ENCODE measurements around the gene ZKSCAN3.
"Not testable (repeated sequence)": the region's sequence is repeated elsewhere in the genome, so short reads cannot be mapped to it uniquely, and the experiment has no call there.

The ZKSCAN3 gene

DNA sequence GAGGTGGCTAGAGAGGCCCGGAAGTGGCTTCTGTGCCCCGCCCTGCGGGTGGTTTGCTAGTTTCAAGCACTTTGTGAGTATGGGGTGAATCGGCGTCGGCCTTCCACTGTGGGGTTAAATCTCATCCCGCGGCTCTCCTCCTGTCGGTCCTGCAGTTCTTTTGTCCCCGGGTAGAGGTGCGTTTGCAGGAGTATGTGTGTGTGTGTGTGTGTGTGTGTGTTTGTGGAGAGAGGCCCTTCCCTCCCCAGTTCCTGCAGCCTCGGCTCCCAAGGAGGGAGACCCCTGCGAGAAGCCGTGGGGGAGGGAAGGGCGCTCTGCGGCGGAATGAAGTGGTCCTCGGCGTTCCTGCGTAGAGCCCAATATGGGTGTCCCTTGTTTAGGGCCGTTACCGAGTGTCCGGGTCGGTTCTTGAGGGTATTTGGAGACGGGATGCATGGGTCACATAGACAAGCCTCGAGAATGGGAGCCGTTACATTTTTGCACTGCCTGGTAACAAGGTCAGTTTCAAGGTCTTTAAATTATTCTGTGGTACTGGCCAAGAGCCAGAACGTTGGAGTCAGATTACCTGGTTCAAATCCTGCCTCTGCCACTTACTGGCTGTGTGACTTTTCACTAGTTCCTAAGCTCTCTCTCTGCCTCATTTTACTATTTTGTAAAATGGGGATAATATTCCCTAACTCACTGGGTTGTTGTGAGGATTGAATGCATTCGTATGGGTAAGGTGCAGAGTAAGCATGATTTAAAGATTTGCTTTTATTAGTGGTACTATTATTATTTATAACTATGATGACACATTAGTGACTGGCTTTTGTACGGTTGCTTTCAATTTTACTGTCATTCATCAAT lies at the start of gene ZKSCAN3:
Gene ZKSCAN3, plus strand, starts transcription at position 56 of the 846 bp plus-strand sequence. CDS start 9,640 bp downstream, outside the sequence.
- DNase-seq: peak; percentile 86 to 90

DNA sequence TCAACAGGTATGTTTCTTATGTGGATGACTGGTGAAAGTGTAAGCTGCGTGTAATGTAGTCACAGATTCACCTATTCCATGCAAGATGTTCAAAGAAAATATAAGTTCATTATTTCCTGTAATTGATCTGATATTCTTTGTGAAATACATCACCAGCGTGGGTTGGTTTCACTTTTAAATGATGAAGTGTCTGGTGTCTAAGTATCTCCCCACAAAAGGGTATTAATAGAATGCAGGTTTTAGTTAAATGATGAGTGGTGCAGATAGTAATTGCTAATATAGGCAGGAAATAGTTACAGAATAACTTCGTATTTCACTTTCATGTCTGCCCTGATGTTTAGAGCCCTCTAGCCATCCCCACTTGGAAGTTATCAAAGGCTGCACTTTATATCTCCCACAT lies 46.2 kb upstream of the ZKSCAN3 start:
- no peak for DNase-seq

DNA sequence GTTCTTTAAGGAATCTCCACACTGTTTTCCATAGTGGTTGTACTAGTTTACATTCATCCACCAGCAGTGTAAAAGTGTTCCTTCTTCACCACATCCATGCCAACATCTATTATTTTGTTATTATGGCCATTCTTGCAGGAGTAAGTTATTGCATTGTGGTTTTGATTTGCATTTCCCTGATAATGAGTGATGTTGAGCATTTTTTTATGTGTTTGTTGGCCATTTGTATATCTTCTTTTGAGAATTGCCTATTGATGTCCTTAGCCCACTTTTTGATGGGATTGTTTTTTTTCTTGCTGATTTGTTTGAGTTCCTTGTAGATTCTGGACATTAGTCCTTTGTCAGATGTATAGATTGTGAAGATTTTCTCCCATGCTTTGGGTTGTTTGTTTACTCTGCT lies 43.4 kb upstream of the ZKSCAN3 start:
- DNase-seq: not testable (repeated sequence)

DNA sequence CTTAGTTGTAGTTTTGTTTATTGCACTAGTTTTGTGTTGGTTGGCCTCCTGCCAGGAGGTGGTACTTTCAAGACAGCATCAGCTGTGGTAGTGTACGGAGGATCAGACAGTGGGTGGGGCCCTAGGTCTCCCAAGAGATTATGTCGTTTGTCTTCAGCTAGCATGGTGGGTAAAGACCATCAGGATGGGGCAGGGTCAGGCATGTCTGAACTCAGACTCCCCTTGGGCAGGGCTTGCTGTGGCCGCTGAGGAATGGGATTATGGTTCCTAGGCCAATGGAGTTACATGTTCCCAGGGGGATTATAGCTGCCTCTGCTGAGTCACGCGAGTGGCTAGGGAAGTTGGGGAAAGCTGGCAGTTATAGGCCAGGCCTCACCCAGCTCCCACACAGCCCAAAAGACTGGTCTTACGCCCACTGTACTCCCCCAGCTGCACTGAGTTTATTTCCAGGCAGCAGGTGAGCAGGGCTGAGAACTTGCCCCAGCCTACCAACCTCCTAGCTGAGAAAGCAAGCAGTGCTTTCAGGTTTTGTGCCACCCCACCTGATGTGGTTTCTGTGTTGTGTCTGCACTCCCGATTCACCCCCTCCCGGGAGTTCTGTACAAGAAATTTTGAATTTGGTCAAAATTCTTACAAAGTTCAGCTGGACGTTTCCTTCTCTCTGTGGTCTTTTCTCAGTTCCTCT lies 38.5 kb upstream of the ZKSCAN3 start:
- no peak for DNase-seq

DNA sequence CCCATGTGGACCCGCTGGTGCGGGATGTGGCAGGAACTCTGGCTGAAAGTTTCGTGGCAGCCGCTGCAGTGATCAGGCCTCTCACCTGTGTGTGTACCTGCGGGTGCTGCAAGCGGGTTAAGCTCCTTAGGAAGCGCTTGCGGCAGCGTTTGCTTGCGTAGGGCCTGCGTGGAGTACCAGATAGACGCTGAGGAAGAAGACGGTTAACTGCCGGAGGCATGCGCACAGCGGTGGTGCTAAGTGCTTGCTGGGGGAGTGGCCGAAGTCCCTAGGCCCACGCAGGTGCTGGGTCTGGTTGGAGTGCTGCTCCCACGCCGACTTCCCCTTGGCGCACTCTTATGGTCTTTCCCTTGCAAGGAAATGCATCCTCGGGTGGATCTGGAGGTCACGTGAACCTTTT lies 36.8 kb upstream of the ZKSCAN3 start:
- no peak for DNase-seq

DNA sequence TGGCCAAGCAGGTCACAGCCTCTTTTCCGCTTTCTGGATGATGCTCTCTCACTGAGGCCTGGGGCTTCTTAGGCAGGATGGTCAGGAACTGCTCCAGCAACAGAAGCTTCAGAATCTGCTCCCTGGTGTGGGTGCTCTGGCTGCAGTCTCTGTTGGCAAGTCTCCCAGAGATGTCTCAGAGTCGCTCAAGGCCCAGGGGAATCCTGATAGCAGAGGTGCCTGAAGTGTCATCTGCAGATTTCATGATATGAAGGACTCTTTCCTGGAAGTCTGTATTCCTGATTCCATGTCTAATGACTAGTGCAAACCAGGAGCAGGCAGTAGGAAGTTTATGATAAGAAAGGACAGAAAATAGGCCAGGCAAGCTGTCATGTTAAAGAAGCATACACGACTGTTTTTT lies 34.1 kb upstream of the ZKSCAN3 start:
- DNase-seq: no peak

DNA sequence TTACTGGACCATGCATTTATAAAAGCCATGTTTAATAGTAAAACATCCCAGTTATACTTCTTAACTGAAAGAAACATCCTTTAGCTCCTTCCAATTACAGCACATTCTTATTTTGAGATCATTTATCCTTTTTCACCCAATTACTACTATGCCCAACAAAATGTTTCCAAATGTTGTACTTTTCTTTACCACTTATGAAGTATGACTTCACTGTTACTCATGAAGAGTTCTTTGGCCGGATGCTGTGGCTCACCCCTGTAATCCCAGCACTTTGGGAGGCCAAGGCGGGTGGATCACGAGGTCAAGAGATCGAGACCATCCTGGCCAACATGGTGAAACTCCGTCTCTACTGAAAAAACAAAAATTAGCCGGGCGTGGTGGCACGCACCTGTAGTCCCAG lies 31.9 kb upstream of the ZKSCAN3 start:
- not testable (repeated sequence) for DNase-seq

DNA sequence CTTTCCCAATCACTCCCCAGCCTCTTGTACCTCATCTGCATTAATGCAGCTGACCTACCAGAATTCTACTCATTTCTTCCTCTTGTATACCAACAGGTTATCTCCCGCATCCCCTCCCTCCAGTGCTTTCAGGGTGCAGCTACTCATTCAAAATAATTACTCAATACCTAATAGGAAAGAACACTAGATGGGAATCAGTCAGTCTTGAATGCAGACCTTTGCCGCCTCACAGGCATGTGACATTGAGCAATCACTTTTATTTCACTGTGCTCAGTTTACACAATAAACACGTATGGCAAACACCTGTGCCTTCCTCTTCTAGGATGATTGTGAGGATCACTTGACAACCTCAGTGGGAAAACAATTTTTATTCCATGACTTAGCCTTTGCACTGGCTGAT lies 27.1 kb upstream of the ZKSCAN3 start:
- DNase-seq: no peak

DNA sequence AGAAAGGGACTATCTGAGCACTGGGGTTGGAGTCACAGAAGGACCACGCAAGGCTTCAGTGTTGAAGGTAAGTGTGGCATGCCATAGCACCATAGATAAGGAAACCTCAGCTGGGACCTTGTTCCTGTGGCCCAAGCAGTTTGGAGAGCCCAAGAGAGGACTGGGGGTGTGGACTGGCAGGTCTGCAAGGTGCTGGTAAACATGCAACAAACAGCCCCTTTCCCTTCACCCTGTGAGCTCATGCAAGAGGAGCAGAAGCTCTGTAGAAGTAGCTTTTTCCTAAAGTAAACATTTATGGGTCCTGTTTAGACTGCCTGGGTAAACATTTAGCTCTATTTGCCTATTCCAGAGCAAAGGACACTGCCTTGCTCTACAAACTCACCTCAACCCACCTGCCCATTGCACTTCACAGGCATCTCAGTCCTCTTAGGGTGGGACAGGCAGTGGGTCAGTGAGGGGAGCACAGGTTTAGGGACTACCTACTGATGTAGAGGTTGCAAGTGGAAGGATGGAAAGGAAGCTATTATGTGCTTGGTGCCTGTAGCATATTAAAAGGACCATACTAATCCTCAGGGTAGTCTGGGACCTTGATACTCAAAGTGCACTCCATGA lies 25.8 kb upstream of the ZKSCAN3 start:
- DNase-seq: no peak

DNA sequence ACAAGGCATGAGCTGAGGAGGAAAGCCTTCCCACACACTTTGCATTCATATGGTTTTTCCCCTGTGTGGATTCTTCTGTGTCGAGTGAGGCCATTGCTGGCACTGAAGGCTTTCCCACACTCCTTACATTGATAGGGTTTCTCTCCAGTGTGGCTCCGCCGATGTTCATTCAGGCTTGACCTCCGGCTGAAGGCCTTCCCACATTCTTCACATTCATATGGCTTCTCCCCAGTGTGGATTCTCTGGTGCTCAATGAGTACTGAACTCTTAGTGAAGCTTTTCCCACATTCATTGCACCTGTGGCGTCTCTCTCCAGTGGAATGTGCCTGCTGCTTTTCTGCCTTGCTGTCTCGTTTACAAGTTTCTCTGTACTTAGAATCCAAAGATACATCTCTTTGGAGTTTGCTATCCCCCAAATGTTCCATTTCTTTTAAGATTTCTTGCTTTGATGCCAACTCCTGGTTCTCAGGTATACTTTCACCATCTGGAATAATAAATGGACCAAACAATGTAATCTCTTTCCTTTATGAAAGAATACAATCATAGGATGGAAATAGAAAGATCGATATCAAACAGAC lies 23.3 kb upstream of the ZKSCAN3 start:
- DNase-seq: no peak

DNA sequence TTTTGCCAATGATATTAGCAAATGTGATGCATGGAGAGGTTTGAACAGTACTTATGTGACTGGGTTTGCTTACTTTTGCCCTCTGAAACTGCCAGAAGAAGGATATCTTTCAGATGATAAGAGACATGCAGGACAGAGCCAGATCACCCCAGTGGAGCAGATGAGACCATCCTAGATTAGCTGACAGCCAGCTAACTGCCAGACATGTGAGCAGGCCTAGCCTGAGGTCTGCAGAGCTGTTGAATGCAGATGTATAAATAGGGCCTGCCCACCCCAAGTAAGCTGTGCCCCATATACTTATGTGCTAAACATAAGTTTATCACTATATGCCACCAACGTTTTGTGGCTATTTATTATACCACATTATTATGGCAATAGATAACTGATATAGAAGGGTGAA lies 19.7 kb upstream of the ZKSCAN3 start:
- DNase-seq: no peak

DNA sequence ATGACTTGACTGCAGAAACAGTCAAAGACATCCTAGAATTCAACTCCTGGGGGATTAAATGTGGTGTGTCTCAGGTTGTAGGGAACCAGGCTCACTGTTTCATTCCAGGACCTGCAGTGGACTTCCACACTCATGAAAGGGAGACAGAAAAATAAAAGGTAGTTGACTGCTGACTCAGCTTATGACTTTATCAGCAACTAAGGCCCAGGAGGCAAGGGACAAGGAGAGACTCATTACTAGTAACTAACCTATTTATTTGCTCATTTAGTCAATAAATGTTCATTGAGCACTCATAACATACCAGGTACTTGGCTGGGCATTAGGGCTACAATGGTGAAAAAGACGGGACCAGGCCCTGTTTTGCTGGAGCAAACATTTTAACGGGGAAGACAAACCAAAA lies 16.7 kb upstream of the ZKSCAN3 start:
- DNase-seq: no peak

DNA sequence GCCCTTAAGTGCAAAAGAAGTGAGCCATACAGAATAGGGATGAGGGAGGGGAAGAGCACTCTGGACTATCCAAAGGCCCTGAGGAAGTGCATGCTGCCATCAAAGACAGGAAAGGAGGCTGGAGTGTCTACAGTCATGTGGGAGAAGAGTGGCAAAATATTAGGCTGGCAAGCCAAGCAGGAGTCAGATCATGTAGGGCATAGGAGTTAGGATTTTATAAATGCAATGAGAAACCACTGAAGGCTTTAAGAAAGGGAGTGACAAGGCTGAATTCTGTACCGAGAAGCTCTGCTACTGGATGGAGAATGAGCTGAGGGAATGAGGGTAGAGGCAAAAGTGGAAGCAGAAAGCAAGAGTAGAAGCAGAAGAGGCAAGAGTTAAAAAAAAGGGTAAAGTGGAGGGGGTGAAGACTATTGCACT lies 16.1 kb upstream of the ZKSCAN3 start:
- no peak for DNase-seq

DNA sequence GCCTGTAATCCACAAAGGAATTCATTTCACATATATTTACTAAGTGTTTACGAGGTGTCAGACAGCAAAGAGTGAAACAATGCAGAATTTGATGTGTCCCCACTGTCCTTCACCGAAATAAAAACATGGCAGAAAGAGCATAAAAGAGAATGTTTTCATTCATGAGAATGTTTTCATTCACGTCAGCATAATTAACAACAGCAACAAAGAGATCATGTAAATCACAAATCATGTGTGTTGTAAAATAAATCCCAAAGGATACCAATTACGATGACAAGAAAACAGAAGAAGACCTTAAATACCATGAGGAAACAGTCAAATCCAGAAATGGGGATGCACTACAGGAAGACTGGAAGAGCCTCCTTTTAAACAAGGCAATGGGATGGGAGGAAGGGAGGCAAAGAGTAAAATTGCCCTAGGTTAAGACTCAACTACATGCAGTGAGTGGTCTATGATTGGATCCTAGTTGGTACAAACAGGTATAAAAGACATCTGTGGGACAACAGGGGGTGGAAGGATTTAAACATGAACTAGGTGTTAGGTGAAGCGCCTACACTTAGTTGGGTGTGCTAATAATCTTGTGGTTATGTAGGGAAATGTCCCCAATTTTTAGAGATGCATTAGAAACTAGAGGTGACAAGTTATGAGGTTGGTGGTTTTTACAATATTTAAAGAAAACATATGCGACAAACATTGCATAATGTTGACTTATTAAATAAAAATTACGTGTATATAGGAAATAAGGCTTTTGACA lies 15.3 kb upstream of the ZKSCAN3 start:
- DNase-seq: no peak

DNA sequence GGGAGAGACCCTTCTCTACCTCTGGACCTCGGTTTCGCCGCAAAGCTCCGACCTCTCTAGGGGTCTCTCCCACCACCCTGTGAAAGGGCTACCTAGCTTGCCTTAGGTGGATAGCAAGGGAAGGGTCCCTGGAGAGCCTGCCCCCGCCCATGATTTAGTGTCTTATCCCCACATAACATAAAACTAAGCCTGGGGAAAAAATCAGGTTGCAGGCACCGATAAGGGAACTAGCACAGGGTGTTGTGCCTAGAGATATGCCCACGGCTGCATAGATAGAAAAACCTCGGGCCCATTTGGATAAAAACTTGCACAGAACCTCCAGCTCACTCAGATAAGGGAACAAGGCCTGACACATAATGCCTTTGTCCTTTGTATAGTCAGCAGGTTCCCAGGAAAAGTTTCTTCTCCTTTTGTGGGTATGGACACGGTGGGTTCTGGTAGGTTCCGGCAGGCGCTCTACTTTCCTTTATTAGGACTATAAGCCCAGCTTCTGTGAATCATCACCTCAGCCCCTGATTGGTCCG lies 14.6 kb upstream of the ZKSCAN3 start:
- no peak for DNase-seq

DNA sequence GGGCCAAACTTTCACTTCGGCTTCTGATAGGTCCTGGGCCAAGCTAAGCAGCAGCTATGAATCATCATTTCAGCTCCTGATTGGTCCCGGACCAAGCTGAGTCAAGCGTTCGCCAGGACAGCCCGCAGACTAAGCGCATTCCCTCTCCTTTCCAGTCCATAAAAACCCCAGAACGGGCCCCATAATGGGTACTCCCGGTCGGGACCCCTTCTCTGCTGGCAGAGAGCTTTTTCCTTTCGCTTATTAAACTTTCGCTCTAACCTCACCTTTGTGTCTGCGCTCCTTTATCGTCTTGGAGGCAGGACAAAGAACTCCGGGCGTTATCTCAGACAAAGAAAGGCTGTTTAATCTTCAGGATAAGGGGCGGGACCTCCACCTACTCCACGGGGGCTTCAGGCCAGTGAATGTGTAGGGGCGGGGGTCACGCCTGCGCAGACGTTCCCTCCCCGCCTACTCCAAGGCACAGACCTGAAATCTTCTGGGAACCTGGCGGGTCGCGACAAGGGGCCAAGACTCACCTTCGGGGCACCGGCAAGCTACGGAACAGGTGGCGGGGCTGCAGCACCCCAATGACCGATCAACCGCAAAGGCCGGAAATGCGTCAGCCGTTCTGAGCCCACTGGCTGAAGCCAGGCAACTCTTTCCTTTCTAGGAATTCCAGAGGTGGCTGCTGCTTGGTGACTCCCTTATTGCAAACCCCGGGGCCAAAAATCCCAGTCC lies 14.0 kb upstream of the ZKSCAN3 start, which contains the start of gene ZSCAN31:
Gene ZSCAN31, minus strand, starts transcription at position 585 of the 720 bp plus-strand sequence. CDS start 6,465 bp downstream, outside the sequence.
- no peak for DNase-seq

DNA sequence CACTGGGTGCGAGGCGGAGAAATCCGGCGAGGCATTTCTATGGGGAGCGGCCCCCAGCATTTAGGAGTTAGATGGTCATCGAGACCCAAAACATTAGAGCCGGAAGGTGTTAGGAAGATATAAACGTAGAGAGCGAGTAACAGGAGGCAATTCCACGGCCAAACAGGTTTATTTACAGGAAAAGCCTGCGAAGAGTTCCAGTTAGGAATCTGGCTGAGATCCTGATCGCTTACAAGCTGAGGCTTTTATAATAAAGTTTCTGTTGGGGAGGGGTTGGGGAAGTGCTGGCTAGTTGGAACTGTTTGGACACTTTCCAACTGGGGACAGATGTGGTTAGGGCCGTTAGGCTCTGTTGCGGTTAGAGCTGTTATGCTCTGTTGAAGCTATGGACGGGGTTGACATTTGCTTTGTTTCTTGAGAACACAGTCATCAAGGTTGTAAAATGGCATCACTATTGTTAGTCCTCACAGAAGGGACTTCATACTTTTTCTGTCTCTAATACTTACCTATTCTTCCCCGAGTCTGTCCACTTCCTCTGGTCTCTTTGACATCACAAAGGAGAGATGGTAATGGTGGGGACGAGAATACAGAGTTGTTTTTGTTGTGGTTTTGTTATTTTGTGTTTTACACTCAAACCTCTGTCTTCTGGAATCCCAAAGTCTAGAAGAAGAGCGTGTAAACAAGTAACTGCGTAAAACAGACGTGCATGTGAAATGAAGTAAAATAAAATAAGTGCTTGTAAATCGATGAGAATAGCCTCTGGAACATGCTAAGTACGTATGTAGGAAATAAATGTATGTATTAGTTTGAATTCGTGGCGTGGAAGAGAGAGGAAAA lies 13.2 kb upstream of the ZKSCAN3 start:
- DNase-seq: peak; percentile 13 to 26

DNA sequence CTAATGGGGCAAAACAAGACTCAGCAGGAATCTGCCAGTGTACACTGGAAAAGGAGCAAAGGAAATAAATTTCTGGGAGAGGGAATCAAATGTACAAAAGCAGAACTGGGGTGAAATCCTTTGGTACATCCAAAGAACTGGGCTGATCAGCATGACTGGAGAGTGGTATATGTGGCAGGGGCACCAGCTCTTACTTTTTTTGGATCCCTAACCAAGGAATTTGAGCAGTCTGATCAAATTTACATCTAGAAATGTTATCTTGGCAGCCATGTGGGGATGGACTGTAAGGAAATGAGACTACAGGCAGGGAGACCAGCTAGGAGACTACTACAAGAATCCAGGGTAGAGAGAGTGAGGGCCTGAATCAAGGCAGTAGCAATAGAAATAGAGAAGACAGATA lies 12.6 kb upstream of the ZKSCAN3 start:
- DNase-seq: no peak

DNA sequence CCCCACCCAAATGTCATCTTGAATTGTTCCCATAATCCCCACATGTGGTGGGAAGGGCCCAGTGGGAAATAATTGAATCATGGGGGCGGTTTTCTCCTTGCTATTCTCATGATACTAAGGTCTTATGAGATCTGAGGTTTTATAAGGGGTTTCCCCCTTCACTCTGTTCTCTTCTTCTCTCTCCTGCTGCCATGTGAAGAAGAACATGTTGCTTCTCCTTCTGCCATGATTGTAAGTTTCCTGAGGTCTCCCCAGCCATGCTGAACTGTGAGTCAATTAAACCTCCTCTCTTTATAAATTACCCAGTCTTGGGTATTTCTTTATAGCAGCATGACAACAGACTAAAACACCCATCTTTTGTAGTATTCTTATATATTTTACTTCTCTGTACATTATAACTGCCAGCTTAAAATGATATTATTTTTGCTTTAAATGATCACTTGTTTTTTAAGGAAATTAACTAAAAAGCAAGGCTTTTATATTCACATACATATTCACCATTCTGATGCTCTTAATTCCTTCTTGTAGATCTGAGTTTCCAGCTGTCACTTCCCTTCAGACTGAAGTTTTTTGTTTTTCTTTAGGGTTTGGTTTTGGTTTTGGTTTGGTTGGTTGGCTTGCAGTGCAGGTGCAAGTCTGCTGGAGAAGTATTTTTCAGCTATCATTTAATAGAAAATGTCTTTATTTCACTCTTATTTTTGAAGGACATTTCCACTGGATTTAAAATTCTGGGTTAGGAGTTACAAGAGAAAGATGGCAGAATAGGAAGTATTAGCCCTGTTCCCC lies 9.2 kb upstream of the ZKSCAN3 start:
- DNase-seq: no peak

All from SHP77 (cell line).